Hepatocyte (in vitro differentiated cells): ENCODE results near the gene WDR90. TPM values are rescaled to one million over a fixed set of nuclear protein-coding genes. Genes with fewer than 3 reads are reported as not detected.

Source experiments
- DNase-seq: peaks from one replicate; pipeline ENCODE4 v3.0.0-alpha.2; 2016; ENCODE audit warnings: low spot score
- H2AFZ ChIP-seq: fragments of 200-600 bp; sonication (generic); 2 replicates; pipeline ENCODE4 v1.6.0; 2016; ENCODE audit warnings: antibody characterized with exemption, mild to moderate bottlenecking
- H3K27ac ChIP-seq: fragments of 200-600 bp; sonication (generic); 2 replicates; pipeline ENCODE4 v1.5.1; 2016; ENCODE audit warnings: mild to moderate bottlenecking
- H3K27me3 ChIP-seq: fragments of 200-600 bp; sonication (generic); 2 replicates; pipeline ENCODE4 v1.6.1; 2016
- H3K36me3 ChIP-seq: fragments of 200-600 bp; sonication (generic); replicated peaks from 2 replicates; pipeline ENCODE4 v1.5.1; 2016; ENCODE audit warnings: low read depth; ENCODE audit not compliant: insufficient read depth
- H3K4me1 ChIP-seq: fragments of 200-600 bp; sonication (generic); 2 replicates; pipeline ENCODE4 v1.5.1; 2016; ENCODE audit warnings: mild to moderate bottlenecking, moderate library complexity; ENCODE audit not compliant: insufficient read depth
- H3K4me2 ChIP-seq: fragments of 200-600 bp; sonication (generic); 2 replicates; pipeline ENCODE4 v1.6.0; 2016
- H3K4me3 ChIP-seq: fragments of 200-600 bp; sonication (generic); 2 replicates; pipeline ENCODE4 v1.5.1; 2016; ENCODE audit warnings: mild to moderate bottlenecking
- H3K79me2 ChIP-seq: fragments of 200-600 bp; sonication (generic); 2 replicates; pipeline ENCODE4 v1.6.0; 2017; ENCODE audit warnings: mild to moderate bottlenecking
- H3K9me2 ChIP-seq: fragments of 200-600 bp; sonication (generic); replicated peaks from 2 replicates; pipeline ENCODE4 v1.6.0; 2017; ENCODE audit warnings: mild to moderate bottlenecking; ENCODE audit not compliant: insufficient read depth
- H3K9me3 ChIP-seq: fragments of 200-600 bp; sonication (generic); 2 replicates; pipeline ENCODE4 v1.5.1; 2016; ENCODE audit warnings: low read depth, mild to moderate bottlenecking
- H4K20me1 ChIP-seq: fragments of 200-600 bp; sonication (generic); 2 replicates; pipeline ENCODE4 v1.6.0; 2016; ENCODE audit warnings: mild to moderate bottlenecking; ENCODE audit not compliant: insufficient read depth, poor library complexity, severe bottlenecking
- EZH2 ChIP-seq: fragments of 200-600 bp; sonication (generic); IDR thresholded peaks from 2 replicates; pipeline ENCODE4 v1.6.1; 2016; ENCODE audit warnings: antibody characterized with exemption, mild to moderate bottlenecking, borderline replicate concordance
- EZH2phosphoT487 ChIP-seq: fragments of 200-600 bp; sonication (generic); IDR thresholded peaks from one replicate; pipeline ENCODE4 v1.6.1; 2018; ENCODE audit warnings: antibody characterized with exemption, mild to moderate bottlenecking, low read depth, moderate library complexity; ENCODE audit not compliant: unreplicated experiment, severe bottlenecking
- WGBS: methylation state at CpG from one replicate; pipeline ENCODE4 v1.1.6; 2016; ENCODE audit warnings: low lambda C conversion rate; ENCODE audit errors: missing lambda C conversion rate; 5-methylcytosine and 5-hydroxymethylcytosine counted together
- polyA plus RNA-seq: library from polyadenylated mRNA; unstranded; fragments of >200 nt; fragmentation: Nextera tagmentation; extraction: Ambion mirVana; gene quantifications from 2 replicates; pipeline ENCODE4 v1.2.1, GENCODE V29; 2016
- total RNA-seq: library from RNA; depleted of rRNA; stranded (reverse); fragments of >200 nt; gene quantifications from 2 replicates; pipeline ENCODE4 v1.2.3, GENCODE V29; 2014
- TF ChIP-seq, protein P1 (sequence below): fragments of 200-600 bp; sonication (generic); IDR thresholded peaks from 2 replicates; pipeline ENCODE4 v1.5.1; 2016; ENCODE audit warnings: antibody characterized with exemption, mild to moderate bottlenecking; ENCODE audit not compliant: poor library complexity

Gene WDR90
- 6.4 and 14.4 TPM in 2 replicates for total RNA-seq
- polyA plus RNA-seq, result 25.1 and 30.3 TPM in 2 replicates

DNA sequence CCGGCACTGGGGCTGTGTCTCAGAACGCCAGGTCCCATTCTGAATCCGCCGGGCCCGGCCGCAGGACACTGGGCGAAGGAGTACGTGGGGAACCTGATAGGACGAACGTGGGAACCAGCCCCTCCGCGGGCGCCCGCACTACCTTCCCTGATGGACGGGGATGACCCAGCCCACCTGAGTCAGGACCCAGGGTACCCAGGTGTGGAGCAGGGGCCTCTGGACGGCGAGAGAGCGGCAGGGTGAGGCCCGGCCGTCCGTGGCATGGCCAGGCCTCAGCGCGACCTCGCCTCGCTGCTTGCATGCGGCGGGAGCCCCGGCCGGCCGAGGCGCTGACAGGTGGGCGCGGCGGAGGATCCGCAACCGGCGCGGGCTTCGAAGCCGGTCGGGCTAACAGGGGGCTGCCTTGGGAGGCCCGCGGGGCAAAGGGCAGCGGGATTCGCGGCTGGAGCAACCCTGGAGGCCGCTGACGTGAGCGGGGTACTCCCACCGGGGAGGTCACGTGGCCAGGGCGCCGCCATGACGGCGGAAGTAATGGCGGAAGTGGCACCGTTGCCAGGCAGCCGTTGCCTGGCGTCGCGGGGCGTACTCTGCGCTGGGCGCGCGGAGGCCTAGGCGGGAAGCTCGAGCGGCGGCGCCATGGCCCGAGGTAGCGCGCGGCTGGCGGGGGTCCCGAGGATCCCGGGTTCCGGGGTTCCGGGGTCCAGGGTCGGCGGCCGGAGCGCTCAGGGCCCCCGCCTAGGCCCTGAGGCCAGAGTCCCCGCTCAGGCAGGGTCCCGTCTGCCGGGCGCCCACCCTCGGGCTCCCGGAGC, at the start of gene WDR90:
Gene WDR90 (plus strand): TSS at position 585 of the 809 bp plus-strand sequence. CDS start 52 bp downstream, at position 637.
- H3K9me2 ChIP-seq, result no peaks in the 10 kb centered on the region
- H3K27ac ChIP-seq, result peak within 1 kb of the TSS; percentile 98
- no peaks in the 10 kb centered on the region for H4K20me1 ChIP-seq
- peak; percentile 96 for DNase-seq
- no peaks in the 10 kb centered on the region for H3K27me3 ChIP-seq
- no peak for TF ChIP-seq EZH2phosphoT487
- TF ChIP-seq, protein P1, sequence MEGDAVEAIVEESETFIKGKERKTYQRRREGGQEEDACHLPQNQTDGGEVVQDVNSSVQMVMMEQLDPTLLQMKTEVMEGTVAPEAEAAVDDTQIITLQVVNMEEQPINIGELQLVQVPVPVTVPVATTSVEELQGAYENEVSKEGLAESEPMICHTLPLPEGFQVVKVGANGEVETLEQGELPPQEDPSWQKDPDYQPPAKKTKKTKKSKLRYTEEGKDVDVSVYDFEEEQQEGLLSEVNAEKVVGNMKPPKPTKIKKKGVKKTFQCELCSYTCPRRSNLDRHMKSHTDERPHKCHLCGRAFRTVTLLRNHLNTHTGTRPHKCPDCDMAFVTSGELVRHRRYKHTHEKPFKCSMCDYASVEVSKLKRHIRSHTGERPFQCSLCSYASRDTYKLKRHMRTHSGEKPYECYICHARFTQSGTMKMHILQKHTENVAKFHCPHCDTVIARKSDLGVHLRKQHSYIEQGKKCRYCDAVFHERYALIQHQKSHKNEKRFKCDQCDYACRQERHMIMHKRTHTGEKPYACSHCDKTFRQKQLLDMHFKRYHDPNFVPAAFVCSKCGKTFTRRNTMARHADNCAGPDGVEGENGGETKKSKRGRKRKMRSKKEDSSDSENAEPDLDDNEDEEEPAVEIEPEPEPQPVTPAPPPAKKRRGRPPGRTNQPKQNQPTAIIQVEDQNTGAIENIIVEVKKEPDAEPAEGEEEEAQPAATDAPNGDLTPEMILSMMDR, result no peak
- TF ChIP-seq EZH2, result no peak
- no peaks in the 10 kb centered on the region for H3K9me3 ChIP-seq
- H3K79me2 ChIP-seq, result peaks cover 42% of the 10 kb centered on the region
- H2AFZ ChIP-seq, result peak within 1 kb of the TSS; percentile 72
- H3K4me1 ChIP-seq, result peaks cover 45% of the 10 kb centered on the region
- peak within 1 kb of the TSS; percentile 72 for H3K4me3 ChIP-seq
- H3K36me3 ChIP-seq, result no peaks in the 10 kb centered on the region
- 5% methylated on average over 73 of the region's 91 CpGs for WGBS
- H3K4me2 ChIP-seq, result peak within 1 kb of the TSS; percentile 94

DNA sequence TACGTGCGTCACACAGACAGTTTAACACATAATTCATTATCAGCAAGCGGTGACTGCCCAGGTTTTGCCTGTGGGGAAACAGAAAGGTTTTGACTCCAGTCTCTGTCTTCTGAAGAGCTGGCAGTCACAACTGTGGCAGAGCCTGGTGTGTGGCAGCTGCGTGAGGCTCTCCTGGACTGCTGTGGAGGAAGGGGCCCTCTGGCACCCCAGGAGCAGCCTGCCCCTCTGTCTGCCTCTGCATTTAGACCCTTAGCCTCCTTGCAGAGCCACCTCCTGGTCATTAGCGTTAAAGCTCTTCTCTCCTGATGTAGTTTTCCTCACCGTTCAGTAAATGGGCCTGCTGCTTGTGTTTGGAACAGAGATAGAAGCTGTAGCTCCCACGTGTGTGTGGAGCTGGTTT, 48.4 kb upstream of the WDR90 start:
- Histone ChIP-seq H3K9me2 (no peaks in the 10 kb centered on the region), H4K20me1 (peaks cover 25% of the 10 kb centered on the region), H3K4me2 (no peak overlapping the region), H2AFZ (no peak overlapping the region), H3K79me2 (peaks cover 93% of the 10 kb centered on the region), H3K4me1 (no peaks in the 10 kb centered on the region), H3K36me3 (no peaks in the 10 kb centered on the region), H3K27me3 (no peaks in the 10 kb centered on the region), H3K9me3 (no peaks in the 10 kb centered on the region), H3K27ac (no peak overlapping the region), H3K4me3 (no peak overlapping the region)
- 60% methylated on average over 7 of the region's 7 CpGs for WGBS
- DNase-seq, result peak; percentile 19
- TF ChIP-seq EZH2phosphoT487, result no peak
- no peak for TF ChIP-seq EZH2
- TF ChIP-seq, protein P1, result peak; percentile 26

DNA sequence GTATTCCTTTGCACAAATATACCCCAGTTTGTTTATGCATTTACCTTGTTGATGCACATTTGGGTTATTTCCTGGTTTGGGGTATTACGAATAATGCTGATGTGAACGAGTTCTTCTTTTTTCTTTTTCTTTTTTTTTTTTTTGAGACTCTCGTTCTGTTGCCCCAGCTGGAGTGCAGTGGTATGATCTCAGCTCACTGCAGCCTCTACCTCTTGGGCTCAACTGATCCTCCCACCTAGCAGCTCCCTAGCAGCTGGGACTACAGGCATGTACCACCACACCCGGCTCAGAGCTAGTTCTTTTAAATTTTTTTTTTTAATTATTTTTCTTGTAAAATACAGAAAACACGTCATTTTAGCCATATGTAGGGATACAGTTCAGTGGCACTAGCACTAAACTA, 45.2 kb upstream of the WDR90 start:
- no peak overlapping the region for H3K4me3 ChIP-seq
- no peaks in the 10 kb centered on the region for H3K4me1 ChIP-seq
- H3K27me3 ChIP-seq, result no peaks in the 10 kb centered on the region
- no peak overlapping the region for H3K4me2 ChIP-seq
- H4K20me1 ChIP-seq, result peaks cover 20% of the 10 kb centered on the region
- TF ChIP-seq EZH2phosphoT487, result no peak
- TF ChIP-seq, protein P1, result no peak
- no peak for TF ChIP-seq EZH2
- no peak overlapping the region for H3K27ac ChIP-seq
- no peaks in the 10 kb centered on the region for H3K9me2 ChIP-seq
- 93% methylated on average over 5 of the region's 5 CpGs for WGBS
- H3K36me3 ChIP-seq, result no peaks in the 10 kb centered on the region
- no peaks in the 10 kb centered on the region for H3K9me3 ChIP-seq
- H2AFZ ChIP-seq, result no peak overlapping the region
- H3K79me2 ChIP-seq, result peaks cover 84% of the 10 kb centered on the region
- DNase-seq, result no peak
